T1000 (cell line): ENCODE results near the gene OAS2.

Experiments
- DNase-seq: peaks from one replicate; lab custom pipeline; 2025; ENCODE audit warnings: mixed read lengths; lab: John Stamatoyannopoulos, UW

Gene OAS2

GRCh38 chr12:113021500-113021899 is 43.2 kb downstream of the OAS2 start:
- no peak for DNase-seq

GRCh38 chr12:113022563-113023297 is 44.4 kb downstream of the OAS2 start:
- no peak for DNase-seq

GRCh38 chr12:113027726-113028125 is 49.4 kb downstream of the OAS2 start:
- DNase-seq = no peak

GRCh38 chr12:113030875-113031525 is 52.7 kb downstream of the OAS2 start:
- DNase-seq = no peak

GRCh38 chr12:113039911-113040445 is 61.7 kb downstream of the OAS2 start:
- no peak for DNase-seq

- no peak for DNase-seq
Measured at GRCh38 chr12:113040722-113041171, 62.4 kb downstream of the OAS2 start.

- DNase-seq = no peak
Measured at GRCh38 chr12:113041560-113041959, 63.2 kb downstream of the OAS2 start.

- DNase-seq = no peak
Measured at GRCh38 chr12:113043240-113043639, 64.9 kb downstream of the OAS2 start.

- no peak for DNase-seq
Measured at GRCh38 chr12:113044516-113044915, 66.2 kb downstream of the OAS2 start.

- DNase-seq = peak; percentile 17
Measured at GRCh38 chr12:113048716-113049127, 70.4 kb downstream of the OAS2 start.

- no peak for DNase-seq
Measured at GRCh38 chr12:113049976-113050742, 71.8 kb downstream of the OAS2 start.

GRCh38 chr12:113050795-113051194 is 72.5 kb downstream of the OAS2 start:
- no peak for DNase-seq

GRCh38 chr12:113051759-113052158 is 73.4 kb downstream of the OAS2 start:
- no peak for DNase-seq

- no peak for DNase-seq
Measured at GRCh38 chr12:113052326-113052725, 74.0 kb downstream of the OAS2 start.

GRCh38 chr12:113054948-113055486 is 76.7 kb downstream of the OAS2 start:
- no peak for DNase-seq

- no peak for DNase-seq
Measured at GRCh38 chr12:113055594-113056380, 77.5 kb downstream of the OAS2 start.

GRCh38 chr12:113056381-113056630 is 78.0 kb downstream of the OAS2 start:
- no peak for DNase-seq

- no peak for DNase-seq
Measured at GRCh38 chr12:113056631-113057488, 78.5 kb downstream of the OAS2 start, which contains the start of gene DTX1. Gene DTX1, plus strand, starts transcription at chr12:113056730. Its CDS starts 1,463 bp downstream, at chr12:113058193.

GRCh38 chr12:113057565-113058485 is 79.5 kb downstream of the OAS2 start:
- no peak for DNase-seq
